Testis (tissue), 3 donors: ENCODE measurements around the gene SF1. TPM values are rescaled to one million over a fixed set of nuclear protein-coding genes. Genes with fewer than 3 reads are reported as not detected.

Experiments used
- DNase-seq: peaks from one replicate; pipeline ENCODE4 v3.0.0-alpha.2; 2019
- H3K27ac ChIP-seq, 2 donors: fragments of 200-600 bp; sonication (generic); one replicate each; pipeline ENCODE4 v1.5.1; 2019
- H3K27me3 ChIP-seq: fragments of 200-600 bp; sonication (generic); one replicate; pipeline ENCODE4 v1.5.1; 2019
- H3K36me3 ChIP-seq: fragments of 200-600 bp; sonication (generic); one replicate; pipeline ENCODE4 v1.5.1; 2017; ENCODE audit warnings: low read depth; ENCODE audit errors: missing control alignments
- H3K4me1 ChIP-seq: fragments of 200-600 bp; sonication (generic); one replicate; pipeline ENCODE4 v1.5.1; 2019
- H3K4me3 ChIP-seq, 2 donors: fragments of 200-600 bp; sonication (generic); one replicate each; pipeline ENCODE4 v1.5.1; 2017 to 2019
- H3K9me3 ChIP-seq: fragments of 200-600 bp; sonication (generic); one replicate; pipeline ENCODE4 v1.5.1; 2017
- CTCF ChIP-seq, 3 experiments: fragments of 450-650 bp in 2 of 3; fragments of 200-600 bp in 1 of 3; sonication (generic) in 1 of 3; IDR thresholded peaks; one replicate each; pipeline ENCODE4 v1.5.1; 2016 to 2019; ENCODE audit warnings: antibody characterized with exemption in 3 of 3, mild to moderate bottlenecking in 2 of 3, moderate library complexity in 1 of 3
- POLR2A ChIP-seq: fragments of 450-650 bp; IDR thresholded peaks from one replicate; pipeline ENCODE4 v1.6.1; 2017; ENCODE audit warnings: antibody characterized with exemption, mild to moderate bottlenecking, moderate library complexity
- WGBS, 2 donors: methylation state at CpG; one replicate each; pipeline ENCODE4 v1.1.5; 2018; 5-methylcytosine and 5-hydroxymethylcytosine counted together
- intact Hi-C: fragments of 100-400 bp; cut with DNase I; formaldehyde crosslinking; loops from one replicate; pipeline ENCODE4 v1.15.1; 2023; ENCODE audit warnings: low total_unique reads
- polyA plus RNA-seq: library from polyadenylated mRNA; stranded (reverse); fragments of 350-450 nt; fragmentation: Illumina TruSeq; extraction: RNeasy Lipid Tissue Mini Kit (QIAGEN cat#74804); gene quantifications from one replicate; pipeline ENCODE4 v1.2.3, GENCODE V29; 2014; ENCODE audit warnings: low read depth, low replicate concordance; ENCODE audit not compliant: insufficient read depth
- total RNA-seq, 2 donors: library from RNA; depleted of rRNA; stranded (reverse); fragments of >200 nt; gene quantifications; one replicate each; pipeline ENCODE4 v1.2.3, GENCODE V29; 2016

SF1 gene
- total and polyA plus RNA-seq, 3 donors from 2014 or later: 431 to 499 (median 455) TPM

- no peaks in the 10 kb centered on the region for H3K27me3 ChIP-seq
- H3K4me1 ChIP-seq: peaks cover 30% of the 10 kb centered on the region
- TF ChIP-seq POLR2A (no peak), CTCF (IDR thresholded peaks at IDR 0.05) (no peak)
- H3K36me3 ChIP-seq: no peaks in the 10 kb centered on the region
- intact Hi-C loops: no loop called here
- WGBS, 2 donors: 1% methylated on average over 13 to 20 of the region's 20 CpGs
- no peaks in the 10 kb centered on the region for H3K9me3 ChIP-seq
- H3K4me3 ChIP-seq: peak overlapping the region; percentile 54 to 61
- DNase-seq: peak; percentile 65
- H3K27ac ChIP-seq: peak overlapping the region; percentile 83 to 92
Measured at GRCh38 chr11:64745189-64745520, 33.2 kb downstream of the SF1 start.

GRCh38 chr11:64744544-64745188 lies 33.7 kb downstream of the SF1 start:
- no peaks in the 10 kb centered on the region for H3K27me3 ChIP-seq
- H3K9me3 ChIP-seq: no peaks in the 10 kb centered on the region
- no peak for TF ChIP-seq CTCF (IDR thresholded peaks at IDR 0.05)
- no peak for TF ChIP-seq POLR2A
- intact Hi-C loops: no loop called here
- H3K36me3 ChIP-seq: no peaks in the 10 kb centered on the region
- peak overlapping the region; percentile 83 to 92 for H3K27ac ChIP-seq
- WGBS, 2 donors: 1% methylated on average over 37 of the region's 89 CpGs; no CpG with 5 or more reads in 1 of the 2 donors
- H3K4me3 ChIP-seq: peak overlapping the region; percentile 54 to 67
- H3K4me1 ChIP-seq: peaks cover 30% of the 10 kb centered on the region
- no peak for DNase-seq

GRCh38 chr11:64743591-64744543 lies 34.5 kb downstream of the SF1 start, which contains the start of gene RASGRP2:
TSS of gene RASGRP2 (minus strand) at chr11:64744142. CDS start at chr11:64742866, 1,276 bp downstream.
- Histone ChIP-seq H3K4me1 (peaks cover 30% of the 10 kb centered on the region), H3K27ac (peak within 1 kb of the TSS; percentile 83 to 92), H3K27me3 (no peaks in the 10 kb centered on the region), H3K36me3 (no peaks in the 10 kb centered on the region), H3K9me3 (no peaks in the 10 kb centered on the region), H3K4me3 (peak within 1 kb of the TSS; percentile 54 to 67)
- 0 to 2% methylated on average over 6 to 57 of the region's 57 CpGs for WGBS, 2 donors
- TF ChIP-seq POLR2A (no peak), CTCF (IDR thresholded peaks at IDR 0.05) (peak; percentile 52 to 69 (median 68))
- intact Hi-C loops: no loop called here
- peak; percentile 82 for DNase-seq

- Histone ChIP-seq H3K4me1 (peaks cover 30% of the 10 kb centered on the region), H3K36me3 (no peaks in the 10 kb centered on the region), H3K9me3 (no peaks in the 10 kb centered on the region), H3K27me3 (no peaks in the 10 kb centered on the region), H3K27ac (peak overlapping the region; percentile 63), H3K4me3 (peak overlapping the region; percentile 53 to 67)
- WGBS, 2 donors: 0% methylated on average over 29 to 42 of the region's 58 CpGs
- peak; percentile 73 for DNase-seq
- intact Hi-C loops: no loop called here
- TF ChIP-seq POLR2A (no peak), CTCF (IDR thresholded peaks at IDR 0.05) (peak; percentile 78 to 79 (median 79))
Measured at GRCh38 chr11:64742889-64743590, 35.3 kb downstream of the SF1 start.
